ENCODE data around the gene ALDOB. TPM values are rescaled to one million over a fixed set of nuclear protein-coding genes. Genes with fewer than 3 reads are reported as not detected.

ALDOB gene
- total RNA-seq: 0.35 TPM
- long read RNA-seq, partial matches to known transcripts: 0 of 1 reads
- long read RNA-seq, other reads (novel, unspliced or antisense): 1 of 1 reads

DNA sequence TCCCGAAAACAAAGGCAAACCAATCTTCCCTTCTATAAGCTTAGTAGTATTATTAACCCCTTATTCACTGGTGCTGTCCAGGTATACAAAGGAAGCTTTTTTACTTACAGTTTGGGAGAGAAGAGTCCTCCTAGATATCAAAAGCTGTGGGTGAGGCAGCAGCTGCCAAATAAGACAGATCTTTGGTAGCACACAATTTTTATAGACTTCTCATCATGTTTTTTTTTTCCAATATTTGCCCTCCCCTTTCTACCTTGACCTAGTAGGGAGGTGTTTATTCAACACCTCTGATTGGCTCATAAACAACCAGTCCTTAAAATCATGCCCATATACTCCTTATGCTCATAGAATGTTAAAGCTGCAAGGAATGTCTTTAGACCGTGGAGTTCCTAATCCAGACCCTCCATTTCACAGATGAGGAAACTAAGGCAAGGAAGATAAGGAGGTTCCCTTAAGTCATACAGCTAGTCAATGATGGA is at the start of gene ALDOB:
Gene ALDOB (minus strand): TSS at position 174 of the 479 bp plus-strand sequence. CDS start 4,887 bp downstream, outside the sequence.
- intact Hi-C loops (cut with micrococcal nuclease): no loop called here
- no peak for DNase-seq
- no peak for ATAC-seq

DNA sequence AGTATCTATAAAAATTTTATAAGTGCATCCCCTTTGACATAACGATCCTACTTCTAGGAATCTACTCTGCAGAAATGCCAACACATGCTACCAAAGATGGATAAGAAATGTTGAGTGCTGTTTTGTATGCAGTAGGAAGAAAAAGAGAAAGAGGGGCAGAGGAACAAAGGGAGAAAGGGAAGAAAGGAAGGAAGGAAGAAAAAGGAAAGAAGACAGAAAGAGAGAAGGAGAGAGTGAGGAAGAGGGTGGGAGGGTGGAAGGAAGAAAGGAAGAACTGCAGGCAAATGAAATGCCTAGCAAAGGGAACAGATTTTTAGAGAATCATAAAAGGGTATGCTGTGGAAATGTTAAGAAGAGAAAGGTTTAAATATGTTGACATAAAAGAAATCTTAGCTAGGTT is 48.5 kb upstream of the ALDOB start:
- ATAC-seq (no peak), DNase-seq (no peak)
- intact Hi-C loops (cut with micrococcal nuclease): no loop called here

DNA sequence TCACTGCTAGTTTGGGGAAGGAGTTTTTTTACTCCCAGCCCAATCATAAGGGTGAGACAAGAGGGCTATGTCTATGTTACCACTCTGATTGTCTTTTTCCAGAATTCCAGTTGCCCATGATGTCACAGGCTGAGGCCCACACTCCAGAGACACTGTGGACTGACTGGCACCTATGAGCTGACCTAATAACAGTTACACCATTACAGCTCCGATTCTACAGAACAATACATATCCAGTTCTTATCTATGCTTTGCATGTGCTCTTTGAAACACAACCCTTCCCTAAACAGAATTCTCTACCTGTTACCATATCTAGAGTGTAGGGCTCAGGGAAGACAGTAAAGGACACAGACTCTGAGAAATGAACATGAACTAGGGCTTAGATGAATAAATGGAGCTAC is 45.7 kb upstream of the ALDOB start:
- ATAC-seq: no peak
- DNase-seq: no peak
- intact Hi-C loops (cut with micrococcal nuclease): no loop called here

DNA sequence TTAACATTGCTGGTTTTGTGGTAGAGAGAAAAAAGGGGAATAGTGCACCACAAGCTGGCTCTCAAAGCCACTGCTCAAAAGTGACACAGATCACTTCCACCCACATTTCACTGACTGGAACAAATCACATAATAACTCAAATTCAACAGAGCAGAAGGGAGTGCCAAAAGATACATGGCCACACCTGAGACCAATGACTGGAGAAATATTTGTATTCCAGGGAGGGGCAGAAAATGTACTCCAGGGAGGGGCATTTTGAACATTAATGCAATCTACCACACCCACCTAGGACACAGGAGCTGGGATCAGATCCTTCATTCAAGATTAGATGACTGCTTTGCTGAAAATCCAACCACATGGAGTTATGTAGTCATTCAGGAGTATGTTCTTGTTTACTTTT is 44.8 kb upstream of the ALDOB start:
- DNase-seq: no peak
- no peak for ATAC-seq
- intact Hi-C loops (cut with micrococcal nuclease): no loop called here

DNA sequence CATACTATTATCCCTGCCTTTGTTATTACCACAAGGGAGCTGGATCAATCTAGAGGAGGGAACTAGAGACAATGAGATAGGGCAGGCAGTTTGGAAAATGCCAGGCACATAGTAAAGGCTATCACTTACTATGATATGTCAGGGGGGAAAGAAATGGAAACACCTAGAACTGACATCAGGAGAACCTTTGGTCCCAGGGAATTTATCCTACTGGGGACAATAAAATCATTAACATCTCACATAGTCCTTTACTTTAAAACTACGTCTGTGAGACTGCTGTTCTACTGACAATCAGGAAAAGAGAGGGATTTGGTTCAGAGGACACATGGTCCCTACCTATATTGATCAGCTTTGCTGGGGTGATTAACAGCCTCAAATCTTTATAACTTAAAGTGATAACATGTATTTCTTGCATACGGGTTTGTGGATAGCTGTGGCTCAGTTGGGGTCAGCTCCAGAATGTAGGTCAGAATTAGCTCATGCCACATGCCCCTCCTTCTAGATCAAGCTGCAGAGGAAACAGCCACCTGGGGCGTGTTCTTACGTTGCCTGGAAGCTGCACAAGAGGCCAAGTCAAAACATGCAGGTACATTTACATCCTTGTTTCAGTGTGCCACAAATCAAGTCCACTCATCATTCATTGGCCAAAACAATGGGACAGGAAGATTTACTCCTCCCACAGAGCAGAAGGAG is 43.9 kb upstream of the ALDOB start:
- peak; percentile 36 for ATAC-seq
- no peak for DNase-seq
- intact Hi-C loops (cut with micrococcal nuclease): no loop called here

DNA sequence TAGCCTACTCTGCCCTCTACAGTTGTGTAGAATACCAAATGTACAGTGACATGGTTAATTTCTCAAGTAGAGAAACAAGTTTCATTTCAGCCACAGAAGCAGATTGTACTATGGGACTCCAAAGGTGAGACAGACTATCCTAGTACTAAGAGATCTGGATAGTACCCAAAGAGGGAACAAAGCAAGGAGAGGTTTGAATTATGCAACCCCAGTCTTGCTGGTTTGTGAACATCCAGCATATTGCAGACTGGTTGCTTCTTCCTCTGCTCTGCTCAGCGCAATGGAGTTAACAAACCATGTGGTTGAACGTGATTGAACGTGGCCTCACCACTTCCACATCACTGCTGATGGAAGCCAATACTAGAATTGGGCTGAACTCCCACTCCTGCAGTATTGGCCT is 43.3 kb upstream of the ALDOB start:
- ATAC-seq (peak; percentile 54), DNase-seq (no peak)
- intact Hi-C loops (cut with micrococcal nuclease): no loop called here

DNA sequence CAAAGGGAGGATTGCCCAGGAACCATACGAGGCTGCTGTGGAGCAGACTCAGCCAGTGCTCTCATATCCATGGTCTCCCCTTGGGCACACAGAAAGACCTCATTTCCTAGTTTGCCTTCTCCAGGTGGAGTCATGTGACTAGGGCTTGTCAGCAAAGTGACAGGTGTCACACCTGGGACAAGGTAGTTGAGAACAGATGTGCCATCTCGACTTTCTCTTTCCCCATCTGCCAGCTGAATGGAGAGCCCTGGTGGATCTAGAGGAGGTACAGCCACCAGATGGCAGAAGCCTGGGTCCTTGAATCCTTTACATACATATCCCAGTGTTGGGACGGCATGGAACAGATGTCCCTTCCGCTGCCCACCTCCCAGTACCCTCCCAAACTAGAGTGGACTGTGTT is 42.9 kb upstream of the ALDOB start:
- ATAC-seq: no peak
- intact Hi-C loops (cut with micrococcal nuclease): no loop called here

DNA sequence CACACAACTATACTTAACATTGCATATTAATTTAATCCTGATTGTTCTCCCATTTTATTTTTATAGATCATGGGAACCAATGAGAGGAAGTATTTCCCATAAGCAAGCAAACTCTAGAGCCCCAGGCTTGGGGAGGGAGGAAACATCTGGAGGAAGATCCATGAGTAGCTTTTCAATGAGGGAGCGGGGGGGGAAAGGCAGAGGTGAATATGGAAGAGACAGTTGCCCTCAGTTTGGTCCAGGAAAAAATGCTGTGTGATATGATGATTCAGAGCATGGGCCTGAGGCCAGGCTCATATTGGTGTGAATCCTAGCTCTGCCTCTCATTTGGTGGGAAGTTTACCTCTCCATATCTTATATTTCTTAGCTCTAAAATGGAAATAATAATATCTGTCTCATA is 42.2 kb upstream of the ALDOB start:
- intact Hi-C loops (cut with micrococcal nuclease): no loop called here
- no peak for ATAC-seq
- DNase-seq: no peak

More for the DNA sequence above, 42.9 kb upstream of the ALDOB start:
- DNase-seq: no peak

DNA sequence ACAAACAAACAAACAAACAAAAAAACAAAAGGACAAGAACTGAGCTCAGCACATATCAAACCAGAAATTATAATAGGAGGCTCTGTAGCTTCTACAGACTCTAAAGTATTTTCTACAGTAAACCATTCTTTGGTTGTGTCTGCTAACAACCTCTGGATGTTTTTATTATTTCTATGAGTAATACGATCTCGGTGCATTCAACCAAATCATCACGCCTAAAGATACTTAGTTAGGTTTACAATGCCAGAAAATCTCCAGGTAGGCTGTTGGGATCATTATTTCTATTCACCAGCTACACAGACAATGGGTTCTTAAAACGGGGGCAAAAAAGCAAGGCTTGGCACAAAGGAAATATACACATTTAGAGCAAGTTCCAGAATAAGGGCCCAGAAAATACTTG is 41.6 kb upstream of the ALDOB start:
- no peak for ATAC-seq
- DNase-seq: no peak
- intact Hi-C loops (cut with micrococcal nuclease): no loop called here

DNA sequence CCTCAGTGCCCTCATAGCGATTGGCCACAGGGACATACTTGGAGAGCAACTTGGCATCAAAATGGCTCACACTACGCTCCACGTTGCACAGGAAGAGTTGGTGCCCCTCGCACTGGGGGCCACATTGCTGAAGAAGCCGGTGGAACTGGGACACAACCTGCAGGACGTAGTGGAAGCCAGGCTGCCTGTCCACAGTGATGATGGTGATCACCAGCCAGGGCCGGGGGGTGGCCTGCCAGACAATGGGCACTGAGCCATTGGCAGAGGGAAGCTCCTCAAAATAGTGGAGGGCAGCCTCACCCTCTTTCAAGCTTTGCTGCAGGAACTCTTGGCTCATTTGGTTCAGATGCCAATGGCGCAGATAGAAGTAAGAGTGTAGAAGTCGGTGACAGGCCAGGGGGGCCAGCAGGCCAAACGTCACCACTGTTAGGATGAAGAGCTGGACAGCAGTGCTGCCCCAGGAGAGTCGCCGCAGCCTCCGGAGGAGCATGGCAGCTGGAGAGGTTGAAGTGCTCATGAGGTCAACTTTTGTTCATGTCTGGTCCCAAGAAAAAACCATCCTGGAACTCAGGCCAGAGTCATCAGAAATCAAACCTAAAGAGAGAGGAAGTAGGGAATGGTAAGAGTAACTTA is 41.1 kb upstream of the ALDOB start:
- ATAC-seq: peak; percentile 28
- intact Hi-C loops (cut with micrococcal nuclease): no loop called here
- peak; percentile 27 for DNase-seq

DNA sequence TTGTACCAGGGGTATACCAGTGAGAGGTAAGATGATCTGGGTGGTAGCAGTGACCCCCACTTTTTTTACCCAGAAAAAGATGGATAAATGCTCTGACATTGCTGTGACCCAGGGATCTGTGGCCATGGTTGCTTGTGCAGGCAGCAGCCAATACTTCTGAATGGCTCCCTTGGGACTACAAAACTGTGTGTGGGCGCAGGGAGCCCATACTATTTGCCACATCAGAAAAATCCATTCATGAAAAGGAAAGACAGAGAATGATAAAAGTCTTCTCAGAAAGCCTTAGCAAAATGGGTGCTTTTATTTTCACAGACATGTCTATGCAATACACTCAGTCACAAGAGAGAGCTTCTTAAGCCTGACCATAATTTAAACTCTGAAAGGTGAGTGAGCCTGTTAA is 37.3 kb upstream of the ALDOB start:
- ATAC-seq (no peak), DNase-seq (no peak)
- intact Hi-C loops (cut with micrococcal nuclease): no loop called here

DNA sequence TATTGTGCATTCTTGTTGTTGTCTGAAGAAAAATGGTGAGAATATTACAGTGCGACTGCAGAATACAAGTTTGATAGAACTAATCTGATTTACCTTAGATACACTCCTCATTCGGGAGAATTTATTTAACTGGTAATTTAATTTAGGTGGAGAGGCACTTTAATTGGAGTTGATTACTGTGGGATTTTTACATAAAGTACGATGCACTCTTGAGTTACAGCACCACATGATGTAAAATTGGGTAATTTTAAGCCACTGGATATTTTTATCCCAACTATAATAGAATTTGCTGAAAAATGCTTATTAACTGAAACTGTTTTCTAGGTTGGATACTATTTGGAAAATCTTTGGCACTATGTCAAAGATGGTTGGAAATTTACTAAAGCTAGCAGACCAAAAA is 35.4 kb upstream of the ALDOB start:
- intact Hi-C loops (cut with micrococcal nuclease): no loop called here
- DNase-seq (no peak), ATAC-seq (no peak)

DNA sequence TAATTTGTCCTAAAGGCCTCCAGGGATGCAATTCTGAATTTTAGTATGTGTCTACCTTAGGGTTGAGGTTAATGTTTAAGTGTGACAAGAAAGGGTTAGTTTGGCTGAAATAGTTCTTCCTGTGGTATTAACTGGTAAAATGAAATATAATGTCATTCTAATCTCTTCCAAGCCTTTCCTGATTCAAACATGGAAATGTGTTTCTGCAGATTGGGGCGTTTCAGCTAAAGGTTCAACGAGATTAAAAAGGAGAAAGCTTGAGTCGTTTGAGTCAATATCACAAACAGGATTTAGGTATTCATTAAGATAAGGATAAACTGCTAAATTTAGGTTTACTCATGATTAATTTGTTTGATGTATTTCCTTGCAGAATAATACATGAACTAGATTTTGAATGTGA is 34.4 kb upstream of the ALDOB start:
- no peak for ATAC-seq
- DNase-seq: no peak
- intact Hi-C loops (cut with micrococcal nuclease): no loop called here

DNA sequence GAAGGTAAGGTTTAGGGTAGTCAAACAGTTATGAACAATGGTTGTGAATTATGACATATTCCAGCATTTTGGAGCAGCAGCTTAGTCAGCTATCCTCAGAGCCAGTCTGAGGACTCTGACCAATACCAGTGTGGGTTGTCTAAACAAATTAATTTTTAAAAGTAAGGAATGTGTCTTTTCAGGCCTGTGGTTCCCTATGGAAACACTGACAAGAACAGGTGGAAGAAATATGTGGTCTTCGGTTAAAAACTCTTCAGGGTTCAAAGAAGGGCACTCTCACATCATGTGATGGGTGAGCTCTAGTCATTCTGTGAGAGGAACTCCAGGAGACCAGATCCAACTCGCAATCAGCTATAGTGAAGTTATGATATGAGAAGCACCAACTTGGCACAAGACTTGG is 33.5 kb upstream of the ALDOB start:
- ATAC-seq: no peak
- intact Hi-C loops (cut with micrococcal nuclease): no loop called here
- DNase-seq: no peak

DNA sequence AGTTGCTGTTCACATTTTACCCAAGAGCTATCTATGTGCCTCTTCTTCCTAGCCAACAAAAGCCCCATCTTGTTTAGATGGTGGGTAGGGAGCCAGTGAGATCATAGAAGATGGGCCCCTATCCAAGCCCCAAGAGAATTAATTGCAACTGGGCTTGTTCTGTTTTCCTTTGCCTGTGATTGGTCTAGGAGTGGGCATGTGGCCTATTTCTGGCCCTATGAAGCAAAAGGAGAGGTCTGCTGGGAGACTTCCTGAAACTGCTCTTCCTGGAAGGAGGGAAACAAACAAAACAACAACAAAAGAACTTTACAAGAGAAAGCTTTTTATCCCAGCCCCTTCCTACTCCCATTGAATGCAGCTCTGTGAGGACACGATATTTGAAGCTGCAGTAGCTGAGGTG is 32.5 kb upstream of the ALDOB start:
- no peak for DNase-seq
- intact Hi-C loops (cut with micrococcal nuclease): no loop called here
- no peak for ATAC-seq

DNA sequence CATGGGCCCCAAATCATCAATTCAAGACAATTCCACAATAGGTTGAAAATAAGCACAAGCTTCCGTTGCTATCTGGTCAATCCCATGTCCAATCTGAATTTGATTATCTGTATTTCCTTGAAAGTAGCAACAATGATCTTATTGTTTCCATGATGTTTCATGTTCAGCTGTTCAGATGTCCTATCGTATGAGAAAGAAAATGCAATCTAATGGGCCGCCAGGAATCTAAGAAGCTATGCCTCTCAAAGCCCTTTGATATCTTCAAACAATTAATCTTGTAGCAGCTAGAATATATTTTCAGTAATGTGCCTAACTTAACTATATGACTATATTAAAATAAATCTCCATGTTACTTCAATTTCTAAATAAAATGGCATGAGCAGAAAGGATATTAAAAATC is 32.1 kb upstream of the ALDOB start:
- ATAC-seq: no peak
- intact Hi-C loops (cut with micrococcal nuclease): no loop called here
- no peak for DNase-seq

DNA sequence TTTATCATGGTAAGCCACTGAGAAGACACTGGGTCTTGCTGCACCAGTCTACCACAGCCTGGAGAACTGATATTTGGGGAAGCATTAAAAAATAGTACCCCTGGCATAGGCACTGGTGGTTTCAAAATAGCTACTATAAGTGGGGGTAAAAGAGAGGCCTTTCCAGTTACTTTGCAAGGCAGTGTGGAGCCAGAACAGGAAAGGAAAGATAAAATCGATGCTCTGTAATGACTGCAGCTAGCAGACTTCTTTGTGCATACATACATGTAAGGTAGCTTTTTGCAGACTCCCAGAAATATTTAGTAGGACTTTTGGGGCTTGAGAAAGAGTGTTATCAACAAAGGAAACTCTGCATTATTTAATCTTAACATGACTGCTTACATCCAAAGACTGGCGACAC is 31.3 kb upstream of the ALDOB start:
- intact Hi-C loops (cut with micrococcal nuclease): no loop called here
- DNase-seq: no peak
- no peak for ATAC-seq

DNA sequence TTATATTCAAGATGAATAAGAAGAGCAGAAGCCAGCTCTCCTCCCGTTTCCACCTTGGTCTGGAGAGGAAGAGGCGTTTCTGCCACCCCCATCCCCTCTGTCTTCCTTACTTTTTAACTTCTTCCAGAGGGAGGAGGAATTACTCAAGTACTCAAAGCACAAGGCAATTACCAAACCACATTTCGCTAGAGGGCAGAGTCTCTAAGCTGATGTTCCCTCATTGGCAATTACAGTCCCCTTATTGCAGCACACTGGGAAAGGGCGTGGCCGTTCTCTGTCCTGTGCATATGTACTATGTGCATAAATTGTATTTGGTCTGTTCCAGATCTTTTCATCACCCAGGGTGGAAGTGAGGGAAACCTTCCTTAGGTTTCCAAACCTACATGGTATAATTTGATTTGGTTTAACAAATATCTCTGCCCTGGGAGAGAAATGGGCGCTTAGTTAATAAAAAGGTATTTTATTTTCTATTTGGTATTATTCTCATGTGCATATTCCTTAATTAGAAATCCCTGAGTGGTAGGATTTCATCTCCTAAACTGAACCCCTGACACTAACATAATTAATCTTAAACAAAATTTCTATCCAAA is 29.8 kb upstream of the ALDOB start:
- DNase-seq: peak; percentile 44
- intact Hi-C loops (cut with micrococcal nuclease): no loop called here
- peak; percentile 86 for ATAC-seq

DNA sequence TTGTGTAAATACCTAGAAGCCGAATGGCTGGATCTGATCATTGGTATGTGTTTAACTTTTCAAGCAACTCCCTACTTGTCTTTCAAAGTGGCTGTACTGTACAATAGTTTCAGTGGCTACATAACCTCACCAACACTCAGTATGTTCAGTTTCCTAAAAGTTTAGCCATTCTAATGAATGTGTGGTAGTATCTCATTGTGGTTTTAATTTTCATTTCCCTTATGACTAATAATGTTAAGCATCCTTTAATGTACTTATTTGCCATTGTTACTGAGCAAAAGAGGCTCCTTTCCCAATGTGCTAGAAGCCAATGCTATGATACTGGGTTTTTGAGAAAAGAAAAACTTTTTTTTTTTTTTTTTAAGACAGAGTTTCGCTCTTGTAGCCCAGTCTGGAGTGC is 27.8 kb upstream of the ALDOB start:
- DNase-seq: no peak
- ATAC-seq: no peak
- intact Hi-C loops (cut with micrococcal nuclease): no loop called here

DNA sequence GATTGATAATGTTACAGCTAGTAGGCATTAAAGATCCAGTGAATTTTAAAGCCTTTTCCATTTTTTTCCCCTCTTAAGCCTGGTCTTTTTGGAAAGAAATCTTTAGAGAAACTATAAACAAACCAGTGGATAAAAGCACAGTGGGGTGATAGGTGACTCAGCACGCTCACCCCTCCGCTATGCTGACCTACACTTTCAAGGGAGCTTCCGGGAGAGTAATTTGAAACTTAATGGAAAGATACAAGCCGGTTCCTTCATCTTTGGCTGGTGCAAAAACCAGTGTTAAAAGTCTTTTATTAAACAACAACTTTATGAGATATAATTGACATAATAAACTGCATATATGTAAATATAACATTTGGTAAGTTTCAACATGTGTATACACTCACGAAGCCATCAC is 27.0 kb upstream of the ALDOB start:
- intact Hi-C loops (cut with micrococcal nuclease): no loop called here
- DNase-seq (no peak), ATAC-seq (no peak)

DNA sequence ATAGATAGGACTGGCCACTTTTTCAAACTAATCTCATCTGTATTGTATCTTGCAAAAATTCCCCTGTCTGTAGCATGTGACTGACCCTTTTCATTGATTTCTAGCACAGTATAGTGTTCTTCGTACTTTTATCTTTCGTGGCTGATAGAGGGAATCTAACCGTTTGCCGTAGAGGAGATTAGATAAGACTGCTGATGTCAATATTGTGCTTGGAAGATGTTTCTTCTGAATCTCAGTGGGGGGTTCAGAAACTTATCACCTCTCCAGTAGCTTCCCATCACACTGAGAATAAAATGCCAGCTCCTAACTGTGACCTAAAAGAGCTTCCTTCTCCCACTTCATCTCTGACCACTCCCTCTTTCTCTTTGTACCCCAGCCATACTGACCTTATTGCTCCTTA is 25.4 kb upstream of the ALDOB start:
- ATAC-seq (no peak), DNase-seq (no peak)
- intact Hi-C loops (cut with micrococcal nuclease): no loop called here

Measured in left ventricle myocardium superior (tissue), 1 donor.